ENCODE data around the gene TGFB1.

TGFB1 gene

DNA sequence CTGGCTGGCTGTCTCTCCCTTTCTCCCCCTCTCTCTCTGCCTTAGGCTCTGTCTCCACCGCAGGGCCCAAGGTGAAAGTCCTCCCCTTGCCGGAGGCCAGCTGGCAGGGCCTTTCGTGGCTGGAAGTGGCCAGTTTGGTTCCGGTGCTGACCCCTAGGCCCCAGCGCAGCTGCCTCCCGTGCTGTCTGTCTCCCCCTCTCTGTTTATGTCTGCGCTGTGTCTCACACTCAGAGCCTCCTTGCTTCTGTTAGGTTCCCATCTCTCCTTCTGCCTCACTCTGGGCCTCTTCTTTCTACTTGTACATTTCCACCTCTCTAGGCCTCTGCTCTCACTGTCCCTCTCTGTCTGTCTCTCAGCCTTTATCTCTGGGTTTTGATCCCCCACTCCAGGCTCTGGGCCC is 30.7 kb downstream of the TGFB1 start:
- Mint-ChIP-seq H3K4me1 (peaks cover 65% of the 10 kb centered on the region), H3K4me3 (no peak overlapping the region), H3K36me3 (peaks cover 97% of the 10 kb centered on the region), H3K27ac (peak overlapping the region; percentile 97), H3K9me3 (no peaks in the 10 kb centered on the region)
- ATAC-seq (no peak), DNase-seq (ENCODE audit: low spot score in 2 of 2) (no peak)

DNA sequence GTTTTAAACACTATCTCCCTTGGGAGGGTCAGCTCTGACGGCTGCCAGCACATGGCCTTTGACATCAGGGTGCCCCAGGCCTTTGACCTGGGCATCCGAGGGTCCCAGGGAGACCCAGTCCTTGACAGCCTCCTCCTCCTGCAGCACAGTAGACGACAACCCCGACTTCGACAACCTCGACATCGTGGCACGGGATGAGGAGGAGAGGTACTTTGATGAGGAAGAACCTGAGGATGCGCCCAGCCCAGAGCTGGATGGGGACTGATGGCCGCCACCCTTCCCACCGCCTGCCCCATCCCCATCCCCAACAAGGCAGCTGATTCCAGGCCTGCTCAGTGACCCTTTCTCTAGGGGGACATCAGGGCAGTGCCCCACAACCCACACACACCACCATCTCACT is 31.3 kb downstream of the TGFB1 start:
- Mint-ChIP-seq H3K9me3 (no peaks in the 10 kb centered on the region), H3K27ac (peak overlapping the region; percentile 97), H3K4me3 (no peak overlapping the region), H3K36me3 (peaks cover 97% of the 10 kb centered on the region), H3K4me1 (peaks cover 63% of the 10 kb centered on the region)
- DNase-seq (ENCODE audit: low spot score in 2 of 2) (no peak), ATAC-seq (no peak)

GRCh38 chr19:41321600-41322270 is 32.0 kb downstream of the TGFB1 start:
- H3K4me3 Mint-ChIP-seq = no peak overlapping the region
- H3K4me1 Mint-ChIP-seq = peaks cover 63% of the 10 kb centered on the region
- H3K9me3 Mint-ChIP-seq = no peaks in the 10 kb centered on the region
- peak overlapping the region; percentile 97 for H3K27ac Mint-ChIP-seq
- DNase-seq (ENCODE audit: low spot score in 2 of 2) (no peak), ATAC-seq (no peak)
- peaks cover 97% of the 10 kb centered on the region for H3K36me3 Mint-ChIP-seq

GRCh38 chr19:41321204-41321599 is 32.5 kb downstream of the TGFB1 start:
- ATAC-seq (no peak), DNase-seq (ENCODE audit: low spot score in 2 of 2) (no peak)
- Mint-ChIP-seq H3K4me3 (no peak overlapping the region), H3K27ac (peak overlapping the region; percentile 97), H3K9me3 (no peaks in the 10 kb centered on the region), H3K36me3 (peaks cover 97% of the 10 kb centered on the region), H3K4me1 (peaks cover 63% of the 10 kb centered on the region)

- H3K36me3 Mint-ChIP-seq = peaks cover 100% of the 10 kb centered on the region
Measured at GRCh38 chr19:41320568-41320967, 33.2 kb downstream of the TGFB1 start.

GRCh38 chr19:41320185-41320518 is 33.6 kb downstream of the TGFB1 start:
- Mint-ChIP-seq H3K4me3 (no peak overlapping the region), H3K4me1 (peaks cover 57% of the 10 kb centered on the region), H3K9me3 (no peaks in the 10 kb centered on the region), H3K27ac (peak overlapping the region; percentile 97), H3K36me3 (peaks cover 100% of the 10 kb centered on the region)
- ATAC-seq (no peak), DNase-seq (ENCODE audit: low spot score in 2 of 2) (no peak)

More at GRCh38 chr19:41320568-41320967, 33.2 kb downstream of the TGFB1 start:
- ATAC-seq = no peak
- H3K9me3 Mint-ChIP-seq = no peaks in the 10 kb centered on the region
- H3K27ac Mint-ChIP-seq = peak overlapping the region; percentile 97
- H3K4me1 Mint-ChIP-seq = peaks cover 61% of the 10 kb centered on the region
- no peak overlapping the region for H3K4me3 Mint-ChIP-seq
- no peak for DNase-seq (ENCODE audit: low spot score in 2 of 2)

DNA sequence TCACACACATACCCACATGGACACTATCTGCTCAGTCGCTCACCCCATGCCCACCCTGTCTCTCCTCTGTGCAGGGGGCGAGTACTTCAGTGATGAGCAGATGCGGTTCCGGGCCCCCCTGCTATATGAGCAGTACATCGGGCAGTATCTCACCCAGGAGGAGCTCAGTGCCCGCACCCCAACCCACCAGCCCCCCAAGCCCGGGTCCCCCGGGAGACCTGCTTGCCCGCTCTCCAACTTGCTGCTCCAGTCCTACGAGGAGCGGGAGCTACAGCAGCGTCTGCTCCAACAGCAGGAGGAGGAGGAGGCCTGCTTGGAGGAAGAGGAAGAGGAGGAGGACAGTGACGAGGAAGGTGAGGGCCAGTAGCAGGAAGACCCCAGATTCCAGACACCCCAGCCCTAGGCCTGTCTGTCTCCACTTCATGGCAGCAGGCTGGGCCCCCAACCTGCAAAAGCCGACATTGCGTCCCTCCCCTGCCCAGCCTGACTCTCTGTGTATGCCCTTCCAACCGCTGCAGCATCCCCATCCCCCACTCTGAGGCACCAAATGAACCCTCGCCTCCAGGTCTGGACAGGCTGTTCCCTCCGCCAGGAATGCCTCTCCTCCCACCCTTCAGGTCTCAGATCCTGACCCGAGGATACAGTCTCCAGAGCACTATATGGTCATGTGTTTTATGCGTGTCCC is 34.1 kb downstream of the TGFB1 start:
- peaks cover 100% of the 10 kb centered on the region for H3K36me3 Mint-ChIP-seq
- no peak for ATAC-seq
- peak overlapping the region; percentile 97 for H3K27ac Mint-ChIP-seq
- no peak overlapping the region for H3K4me3 Mint-ChIP-seq
- H3K4me1 Mint-ChIP-seq = peaks cover 52% of the 10 kb centered on the region
- H3K9me3 Mint-ChIP-seq = no peaks in the 10 kb centered on the region
- no peak for DNase-seq (ENCODE audit: low spot score in 2 of 2)

- Mint-ChIP-seq H3K4me3 (no peak overlapping the region), H3K9me3 (no peaks in the 10 kb centered on the region), H3K4me1 (peaks cover 44% of the 10 kb centered on the region), H3K36me3 (peaks cover 100% of the 10 kb centered on the region), H3K27ac (peak overlapping the region; percentile 97)
- ATAC-seq (no peak), DNase-seq (ENCODE audit: low spot score in 2 of 2) (no peak)
Measured at GRCh38 chr19:41318696-41319499, 34.8 kb downstream of the TGFB1 start.

DNA sequence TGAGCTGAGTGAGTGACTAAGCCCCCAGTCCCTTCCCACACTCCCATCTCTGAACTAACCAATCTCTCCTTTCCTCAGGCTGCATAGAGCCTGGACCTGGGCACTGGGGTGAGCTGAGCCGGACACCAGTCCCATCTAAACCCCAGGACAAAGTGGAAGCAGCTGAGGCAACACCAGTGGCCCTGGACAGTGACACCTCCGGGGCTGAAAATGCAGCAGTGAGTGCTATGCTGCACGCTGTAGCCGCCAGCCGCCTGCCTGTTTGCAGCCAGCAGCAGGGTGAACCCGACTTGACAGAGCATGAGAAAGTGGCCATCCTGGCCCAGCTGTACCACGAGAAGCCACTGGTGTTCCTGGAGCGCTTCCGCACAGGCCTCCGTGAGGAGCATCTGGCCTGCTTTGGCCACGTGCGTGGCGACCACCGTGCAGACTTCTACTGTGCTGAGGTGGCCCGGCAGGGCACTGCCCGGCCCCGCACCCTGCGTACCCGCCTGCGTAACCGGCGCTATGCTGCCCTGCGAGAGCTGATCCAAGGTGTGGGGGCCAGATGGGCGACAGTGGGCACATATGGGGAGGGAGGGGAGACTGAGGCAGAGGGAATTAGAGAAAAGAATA is 37.3 kb downstream of the TGFB1 start:
- Mint-ChIP-seq H3K27ac (peak overlapping the region; percentile 97), H3K9me3 (no peaks in the 10 kb centered on the region), H3K4me3 (no peak overlapping the region), H3K36me3 (peaks cover 99% of the 10 kb centered on the region), H3K4me1 (peaks cover 47% of the 10 kb centered on the region)
- DNase-seq (ENCODE audit: low spot score in 2 of 2) = no peak
- no peak for ATAC-seq

DNA sequence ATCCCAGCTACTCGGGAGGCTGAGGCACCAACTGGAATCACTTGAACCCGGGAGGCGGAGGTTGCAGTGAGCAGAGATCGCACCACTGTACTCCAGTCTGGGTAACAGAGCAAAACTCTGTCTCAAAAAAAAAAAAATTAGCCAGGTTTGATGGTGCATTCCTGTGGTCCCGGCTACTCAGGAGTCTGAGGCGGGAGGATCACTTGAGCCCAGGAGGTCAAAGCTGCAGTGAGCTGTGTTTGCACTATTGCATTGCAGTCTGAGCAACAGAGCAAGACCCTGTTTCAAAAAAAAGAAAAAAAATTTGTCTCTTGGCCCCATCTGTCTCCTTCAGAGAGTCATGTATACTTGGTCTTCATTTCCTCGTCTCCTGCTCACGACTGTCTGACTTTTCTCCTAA is 42.1 kb downstream of the TGFB1 start:
- ATAC-seq (no peak), DNase-seq (ENCODE audit: low spot score in 2 of 2) (no peak)
- Mint-ChIP-seq H3K4me1 (peaks cover 75% of the 10 kb centered on the region), H3K36me3 (peaks cover 97% of the 10 kb centered on the region), H3K27ac (peak overlapping the region; percentile 99), H3K9me3 (no peaks in the 10 kb centered on the region), H3K4me3 (peak overlapping the region; percentile 88)

GRCh38 chr19:41311072-41311471 is 42.6 kb downstream of the TGFB1 start:
- no peak for DNase-seq (ENCODE audit: low spot score in 2 of 2)
- peak overlapping the region; percentile 88 for H3K4me3 Mint-ChIP-seq
- peaks cover 97% of the 10 kb centered on the region for H3K36me3 Mint-ChIP-seq
- peaks cover 75% of the 10 kb centered on the region for H3K4me1 Mint-ChIP-seq
- ATAC-seq = no peak
- no peaks in the 10 kb centered on the region for H3K9me3 Mint-ChIP-seq
- peak overlapping the region; percentile 99 for H3K27ac Mint-ChIP-seq

DNA sequence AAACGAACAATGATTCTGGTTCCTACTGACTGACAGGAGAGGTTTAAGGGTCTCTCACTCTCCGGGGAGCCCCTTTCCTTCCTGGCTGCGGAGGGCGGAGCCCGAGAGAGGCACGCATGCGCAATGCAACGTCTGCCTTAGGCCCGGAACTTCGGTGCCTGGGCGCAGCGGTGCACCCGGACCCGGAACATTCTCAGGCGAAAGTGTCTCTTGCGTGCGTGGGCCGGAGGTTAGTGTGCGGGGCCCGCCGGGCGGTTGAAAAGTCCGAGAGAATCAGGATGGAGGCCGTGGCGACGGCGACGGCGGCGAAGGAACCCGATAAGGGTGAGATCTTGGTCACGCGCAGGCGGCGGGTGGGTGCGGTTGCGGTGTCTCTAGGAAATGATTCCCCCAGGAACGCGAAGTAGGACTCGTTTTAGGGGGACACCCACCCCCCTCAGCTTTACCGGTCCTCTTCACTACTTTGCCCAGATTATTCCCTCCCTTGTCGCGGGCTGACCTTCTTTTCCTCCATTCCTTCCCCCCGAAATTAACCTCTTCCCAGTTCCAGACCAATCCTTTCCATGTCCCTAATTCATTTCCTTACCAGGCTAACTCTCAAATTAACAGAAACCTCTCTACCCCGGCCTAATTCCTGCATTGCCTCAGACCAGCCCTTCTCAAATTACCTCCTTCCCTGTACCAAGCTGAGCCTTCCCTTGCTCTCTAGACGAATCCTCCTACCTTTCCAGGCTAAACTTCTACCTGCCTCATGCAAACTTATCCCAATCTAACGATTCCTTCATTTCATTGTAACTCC is 43.5 kb downstream of the TGFB1 start, which contains the start of gene CCDC97:
Gene CCDC97, plus strand, starts transcription at position 140 of the 799 bp plus-strand sequence. Its CDS starts 139 bp downstream, at position 279.
- no peaks in the 10 kb centered on the region for H3K9me3 Mint-ChIP-seq
- peak within 1 kb of the TSS; percentile 88 for H3K4me3 Mint-ChIP-seq
- H3K27ac Mint-ChIP-seq = peak within 1 kb of the TSS; percentile 99
- peaks cover 80% of the 10 kb centered on the region for H3K4me1 Mint-ChIP-seq
- DNase-seq (ENCODE audit: low spot score in 2 of 2) = peak; percentile 92 to 95
- H3K36me3 Mint-ChIP-seq = peaks cover 97% of the 10 kb centered on the region
- ATAC-seq = peak; percentile 77

DNA sequence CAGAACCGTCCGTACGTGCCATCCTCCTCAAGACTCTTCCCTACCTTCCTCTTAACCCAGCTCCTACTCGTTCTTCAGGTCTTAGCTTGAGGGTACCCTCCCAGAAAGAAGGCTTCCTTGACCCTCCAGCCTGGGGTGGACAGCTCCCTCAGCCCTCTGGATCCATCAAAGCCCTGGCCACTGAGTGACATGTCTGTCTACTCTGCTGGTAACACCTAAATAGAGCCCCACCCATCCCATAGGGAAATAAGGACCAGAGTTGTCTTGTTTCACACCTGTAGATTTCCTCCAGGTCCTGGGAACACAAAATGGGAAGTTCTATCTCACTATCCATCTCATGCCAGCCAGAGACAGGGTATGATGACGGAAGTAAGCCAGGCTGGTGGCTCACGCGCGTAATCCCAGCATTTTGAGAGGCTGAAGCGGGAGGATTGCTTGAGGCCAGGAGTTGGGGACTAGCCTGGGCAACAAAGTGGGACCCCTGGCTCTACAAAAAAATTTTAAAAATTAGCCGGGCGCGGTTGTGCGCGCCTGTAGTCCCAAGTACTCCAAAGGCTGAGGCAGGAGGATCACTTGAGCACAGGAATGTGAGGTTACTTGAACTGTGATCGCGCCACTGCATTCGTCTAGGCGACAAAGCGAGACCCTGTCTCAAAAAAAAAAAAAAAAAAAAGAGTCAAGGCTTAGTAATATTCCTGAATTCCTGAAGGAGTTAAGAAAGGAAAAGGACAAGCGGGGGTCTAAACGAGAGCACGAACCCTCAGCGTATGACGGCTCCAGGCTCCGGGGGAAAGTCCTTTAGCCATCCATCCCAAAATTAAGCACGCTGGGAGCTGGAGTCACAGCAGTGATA is 44.3 kb downstream of the TGFB1 start:
- H3K36me3 Mint-ChIP-seq = peaks cover 97% of the 10 kb centered on the region
- no peak for ATAC-seq

More for the DNA sequence above, 44.3 kb downstream of the TGFB1 start:
- peak overlapping the region; percentile 88 for H3K4me3 Mint-ChIP-seq
- no peaks in the 10 kb centered on the region for H3K9me3 Mint-ChIP-seq
- H3K27ac Mint-ChIP-seq = peak overlapping the region; percentile 99
- peaks cover 89% of the 10 kb centered on the region for H3K4me1 Mint-ChIP-seq
- DNase-seq (ENCODE audit: low spot score in 2 of 2) = no peak
